B cell (primary cell): ENCODE results near the gene SMYD2. TPM values are rescaled to one million over a fixed set of nuclear protein-coding genes. Genes with fewer than 3 reads are reported as not detected.

Experiments used
- ATAC-seq: fragments of 200-7000 bp; cut with Tn5 transposase; one replicate; pipeline ENCODE4 v1.10.0; 2021; ENCODE audit warnings: low read depth, mild to moderate bottlenecking, moderate number of reproducible peaks, moderate library complexity
- CTCF ChIA-PET: fragments of 350-600 bp; sonication (Branson Sonifier 250); formaldehyde crosslinking; loops from one replicate; lab custom pipeline; 2021; ENCODE audit warnings: antibody characterized with exemption, inconsistent platforms; lab: Charles Lee
- POLR2A ChIA-PET: fragments of 350-600 bp; sonication (Branson Sonifier 250); formaldehyde crosslinking; loops from one replicate; lab custom pipeline; 2021; ENCODE audit warnings: antibody characterized with exemption; lab: Charles Lee
- DNase-seq: peaks from one replicate; pipeline ENCODE4 v3.0.0; 2013
- H2AFZ ChIP-seq: 2 replicates; pipeline ENCODE4 v1.6.1; 2012; ENCODE audit warnings: mild to moderate bottlenecking, low read depth, low read length; ENCODE audit not compliant: insufficient read depth, poor library complexity, severe bottlenecking
- H3K27ac ChIP-seq, 2 donors: 1 replicate in 1 of 2; 2 replicates in 1 of 2; pipeline ENCODE4 v1.5.1; 2012 to 2013; ENCODE audit warnings: low read length in 2 of 2, mild to moderate bottlenecking in 2 of 2, moderate library complexity in 1 of 2
- H3K27me3 ChIP-seq, 4 experiments: fragments of 200-600 bp in 1 of 4; sonication (generic) in 1 of 4; replicated peaks in 1 of 4; 1 replicate in 2 of 4; 2 replicates in 2 of 4; pipeline versions ENCODE4 v1.6.1 to v1.7.0; 2013 to 2016; ENCODE audit warnings: low read length in 3 of 4, mild to moderate bottlenecking in 2 of 4, mixed read lengths in 1 of 4, moderate library complexity in 1 of 4; ENCODE audit not compliant: insufficient read depth in 4 of 4, control insufficient read depth in 3 of 4; ENCODE audit errors: control extremely low read depth in 1 of 4
- H3K36me3 ChIP-seq, 2 experiments: replicated peaks in 1 of 2; 1 replicate in 1 of 2; 2 replicates in 1 of 2; pipeline versions ENCODE4 v1.6.1 to v1.7.1; 2013; ENCODE audit warnings: low read length in 1 of 2; ENCODE audit not compliant: insufficient read depth in 2 of 2, control insufficient read depth in 1 of 2; ENCODE audit errors: control extremely low read depth in 1 of 2, extremely low read depth in 1 of 2
- H3K4me1 ChIP-seq, 2 donors: fragments of 200-600 bp in 1 of 2; sonication (generic) in 1 of 2; 1 replicate in 1 of 2; 2 replicates in 1 of 2; pipeline versions ENCODE4 v1.5.1 to v1.6.1; 2013 to 2017; ENCODE audit warnings: low read length in 2 of 2; ENCODE audit not compliant: control insufficient read depth in 2 of 2, insufficient read depth in 2 of 2
- H3K4me2 ChIP-seq: replicated peaks from 2 replicates; pipeline ENCODE3; 2012; ENCODE audit warnings: mild to moderate bottlenecking, low read depth, low read length; ENCODE audit not compliant: poor library complexity, severe bottlenecking
- H3K4me3 ChIP-seq, 5 experiments: fragments of 200-600 bp in 1 of 5; sonication (generic) in 1 of 5; 1 replicate in 3 of 5; 2 replicates in 2 of 5; pipeline versions ENCODE4 v1.5.1 to v1.7.0; 2011 to 2016; ENCODE audit warnings: low read length in 4 of 5, mild to moderate bottlenecking in 4 of 5, low read depth in 2 of 5, control low read depth in 1 of 5, moderate library complexity in 1 of 5; ENCODE audit not compliant: insufficient read depth in 1 of 5; ENCODE audit errors: control extremely low read depth in 1 of 5, extremely low read depth in 1 of 5
- H3K79me2 ChIP-seq: fragments of 200-600 bp; sonication (generic); one replicate; pipeline ENCODE4 v1.6.0; 2016; ENCODE audit warnings: low read length; ENCODE audit not compliant: control insufficient read depth, insufficient read depth
- H3K9ac ChIP-seq: fragments of 200-600 bp; sonication (generic); 2 replicates; pipeline ENCODE4 v1.6.1; 2017; ENCODE audit warnings: mild to moderate bottlenecking, low read length, moderate library complexity
- H3K9me3 ChIP-seq, 3 donors: one replicate each; pipeline versions ENCODE4 v1.6.1 to v1.7.1; 2013; ENCODE audit warnings: low read length in 2 of 3; ENCODE audit not compliant: control insufficient read depth in 2 of 3, insufficient read depth in 1 of 3; ENCODE audit errors: control extremely low read depth in 1 of 3
- H4K20me1 ChIP-seq: 2 replicates; pipeline ENCODE4 v1.6.0; 2012; ENCODE audit warnings: mild to moderate bottlenecking, low read length; ENCODE audit not compliant: insufficient read depth, control insufficient read depth, poor library complexity, severe bottlenecking
- H3K27ac Mint-ChIP-seq: one replicate; pipeline ENCODE4 v1.8.0; 2021; ENCODE audit warnings: mixed read lengths
- H3K27me3 Mint-ChIP-seq: one replicate; pipeline ENCODE4 v1.8.0; 2021; ENCODE audit warnings: mixed read lengths
- H3K4me1 Mint-ChIP-seq: one replicate; pipeline ENCODE4 v1.8.0; 2021; ENCODE audit warnings: mixed read lengths
- H3K4me3 Mint-ChIP-seq: one replicate; pipeline ENCODE4 v1.8.0; 2021; ENCODE audit warnings: mixed read lengths
- H3K9me3 Mint-ChIP-seq: one replicate; pipeline ENCODE4 v1.8.0; 2022; ENCODE audit warnings: mixed read lengths; ENCODE audit not compliant: insufficient read depth
- EZH2 ChIP-seq: IDR thresholded peaks from 2 replicates; pipeline ENCODE4 v1.6.1; 2012; ENCODE audit warnings: borderline replicate concordance, low read depth, mild to moderate bottlenecking, moderate library complexity, low read length; ENCODE audit not compliant: insufficient read depth, poor library complexity, severe bottlenecking
- WGBS: methylation state at CpG from one replicate; pipeline ENCODE4 v1.1.5; 2013; ENCODE audit warnings: missing lambda C conversion rate; ENCODE audit not compliant: insufficient coverage; 5-methylcytosine and 5-hydroxymethylcytosine counted together
- intact Hi-C: fragments of 100-400 bp; cut with micrococcal nuclease; formaldehyde crosslinking; loops from one replicate; pipeline ENCODE4 v1.10.0; 2022
- polyA plus RNA-seq: library from polyadenylated mRNA; depleted of rRNA; stranded (reverse); fragments of >200 nt; gene quantifications from 2 replicates; pipeline ENCODE4 v1.2.3, GENCODE V29; 2012
- total RNA-seq, 2 donors: library from RNA; stranded (reverse); fragments of 120-200 nt in 1 of 2; gene quantifications; 1 replicate in 1 of 2; 2 replicates in 1 of 2; pipeline versions ENCODE4 v1.2.3 to v1.2.4, GENCODE V29; 2013 to 2022
- TF ChIP-seq, protein P1 (sequence below): fragments of 200-600 bp; IDR thresholded peaks from one replicate; pipeline ENCODE4 v1.8.0; 2022; ENCODE audit warnings: antibody characterized with exemption, mild to moderate bottlenecking

Gene SMYD2
- total and polyA plus RNA-seq, 2 donors (not counting 1 experiment from before 2014, with no cell fraction given), result 21.2 to 29.1 TPM

DNA sequence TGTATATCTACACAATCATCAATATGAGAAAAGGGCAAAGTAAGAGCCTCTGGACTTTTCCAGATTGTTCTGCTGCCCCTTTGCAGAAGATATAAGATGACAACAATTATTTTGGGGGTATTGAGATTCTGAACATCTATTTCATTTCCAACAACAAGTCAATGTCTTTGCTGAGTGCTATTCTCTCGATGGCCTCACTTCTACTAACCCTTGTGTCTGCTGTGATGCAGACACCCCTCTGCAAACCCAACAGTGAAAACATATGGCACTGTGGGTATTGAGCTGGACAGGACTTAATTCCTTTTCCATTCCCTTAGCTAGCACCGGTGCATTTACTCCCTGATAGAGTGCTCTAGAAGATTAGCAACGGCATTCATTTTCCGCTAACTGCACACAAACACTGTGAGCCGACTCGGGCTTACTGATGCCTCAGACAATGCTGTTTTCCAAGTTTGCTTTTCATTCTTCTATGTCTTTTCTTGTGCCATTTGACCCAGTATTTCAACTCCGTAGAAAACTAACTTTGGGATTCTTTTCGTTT is 33.4 kb upstream of the SMYD2 start:
- peaks cover 34% of the 10 kb centered on the region for H3K27me3 Mint-ChIP-seq
- Histone ChIP-seq H3K9ac (no peak overlapping the region), H3K27ac (no peak overlapping the region), H3K36me3 (no peaks in the 10 kb centered on the region), H3K4me1 (no peaks in the 10 kb centered on the region), H4K20me1 (no peaks in the 10 kb centered on the region), H3K4me3 (no peak overlapping the region), H2AFZ (no peak overlapping the region), H3K4me2 (no peak overlapping the region), H3K27me3 (peaks cover 0 to 4% (median 0%) of the 10 kb centered on the region in 4 experiments), H3K79me2 (no peaks in the 10 kb centered on the region), H3K9me3 (no peaks in the 10 kb centered on the region)
- DNase-seq (no peak), ATAC-seq (no peak)
- intact Hi-C loops, result no loop called here
- ChIA-PET CTCF (interaction anchor here (0.6 to 1.5 kb wide), 2 partner anchors 10 to 81 kb away, joined by 3 read pairs; no protein-coding TSS in a partner anchor), POLR2A (no interaction called here)
- H3K4me3 Mint-ChIP-seq, result no peak overlapping the region
- H3K4me1 Mint-ChIP-seq, result no peaks in the 10 kb centered on the region
- H3K27ac Mint-ChIP-seq, result no peak overlapping the region
- 100% methylated on average over 6 of the region's 8 CpGs for WGBS
- H3K9me3 Mint-ChIP-seq, result no peaks in the 10 kb centered on the region
- TF ChIP-seq EZH2, result no peak
- TF ChIP-seq, protein P1, sequence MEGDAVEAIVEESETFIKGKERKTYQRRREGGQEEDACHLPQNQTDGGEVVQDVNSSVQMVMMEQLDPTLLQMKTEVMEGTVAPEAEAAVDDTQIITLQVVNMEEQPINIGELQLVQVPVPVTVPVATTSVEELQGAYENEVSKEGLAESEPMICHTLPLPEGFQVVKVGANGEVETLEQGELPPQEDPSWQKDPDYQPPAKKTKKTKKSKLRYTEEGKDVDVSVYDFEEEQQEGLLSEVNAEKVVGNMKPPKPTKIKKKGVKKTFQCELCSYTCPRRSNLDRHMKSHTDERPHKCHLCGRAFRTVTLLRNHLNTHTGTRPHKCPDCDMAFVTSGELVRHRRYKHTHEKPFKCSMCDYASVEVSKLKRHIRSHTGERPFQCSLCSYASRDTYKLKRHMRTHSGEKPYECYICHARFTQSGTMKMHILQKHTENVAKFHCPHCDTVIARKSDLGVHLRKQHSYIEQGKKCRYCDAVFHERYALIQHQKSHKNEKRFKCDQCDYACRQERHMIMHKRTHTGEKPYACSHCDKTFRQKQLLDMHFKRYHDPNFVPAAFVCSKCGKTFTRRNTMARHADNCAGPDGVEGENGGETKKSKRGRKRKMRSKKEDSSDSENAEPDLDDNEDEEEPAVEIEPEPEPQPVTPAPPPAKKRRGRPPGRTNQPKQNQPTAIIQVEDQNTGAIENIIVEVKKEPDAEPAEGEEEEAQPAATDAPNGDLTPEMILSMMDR, result no peak

DNA sequence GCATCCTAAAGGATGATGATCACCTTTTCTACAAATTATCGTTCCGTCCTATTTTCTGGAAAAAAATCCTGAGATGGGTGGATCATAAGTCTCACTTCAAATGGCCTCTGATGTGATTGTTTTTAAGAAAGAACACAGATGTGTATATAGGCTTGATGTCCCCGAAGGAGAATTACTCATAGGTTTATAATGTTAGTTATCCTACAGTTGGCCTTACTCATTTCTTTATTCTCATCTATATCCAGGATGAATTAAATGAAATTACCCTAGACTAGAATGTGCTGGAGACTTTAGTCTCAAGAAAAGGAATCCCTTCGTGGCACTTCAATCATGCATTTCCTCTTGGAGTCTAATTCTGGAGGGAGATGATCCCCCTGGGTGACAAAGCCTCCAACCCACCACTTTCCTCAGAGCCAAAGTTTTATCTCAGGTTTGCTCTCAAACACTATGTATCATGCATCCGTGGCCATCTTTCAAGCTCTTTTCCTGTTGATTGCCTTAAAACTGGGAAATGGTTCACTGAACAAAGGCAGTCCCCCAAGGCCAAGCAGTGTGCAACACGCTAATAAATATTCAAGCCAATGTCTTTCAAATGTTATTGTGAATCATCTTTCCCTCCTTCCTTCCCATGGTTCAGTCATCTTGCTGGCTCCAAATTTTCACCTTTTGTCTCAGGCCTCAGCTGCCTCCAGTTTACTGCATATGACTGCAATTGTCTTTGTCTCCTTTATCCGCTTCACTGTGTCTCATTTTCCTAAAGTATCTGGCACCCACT is 32.5 kb upstream of the SMYD2 start:
- Histone ChIP-seq H3K4me1 (no peaks in the 10 kb centered on the region), H3K79me2 (no peaks in the 10 kb centered on the region), H3K4me3 (no peak overlapping the region), H3K27ac (no peak overlapping the region), H3K4me2 (no peak overlapping the region), H4K20me1 (no peaks in the 10 kb centered on the region), H2AFZ (no peak overlapping the region), H3K36me3 (no peaks in the 10 kb centered on the region), H3K27me3 (peaks cover 0 to 4% (median 0%) of the 10 kb centered on the region in 4 experiments), H3K9me3 (no peaks in the 10 kb centered on the region), H3K9ac (no peak overlapping the region)
- Mint-ChIP-seq H3K4me3 (no peak overlapping the region), H3K27ac (no peak overlapping the region), H3K9me3 (no peaks in the 10 kb centered on the region), H3K27me3 (peaks cover 32% of the 10 kb centered on the region), H3K4me1 (no peaks in the 10 kb centered on the region)
- DNase-seq, result no peak
- POLR2A ChIA-PET, result no interaction called here
- CTCF ChIA-PET, result interaction anchor here (0.6 to 1.5 kb wide), 3 partner anchors 9 to 97 kb away, joined by 3 to 7 read pairs (median 6); no protein-coding TSS in a partner anchor
- no peak for ATAC-seq
- WGBS, result 49% methylated on average over 3 of the region's 7 CpGs
- TF ChIP-seq, protein P1, result no peak
- no peak for TF ChIP-seq EZH2
- intact Hi-C loops, result no loop called here
